ENCODE results near the gene STRN3. TPM values are rescaled to one million over a fixed set of nuclear protein-coding genes. Genes with fewer than 3 reads are reported as not detected.

Gene STRN3
- total and polyA plus RNA-seq, 2 of the 8 experiments (the other 6 are each of a cell fraction or from before 2014, with no cell fraction given), result 8.7 to 38.1 TPM

DNA sequence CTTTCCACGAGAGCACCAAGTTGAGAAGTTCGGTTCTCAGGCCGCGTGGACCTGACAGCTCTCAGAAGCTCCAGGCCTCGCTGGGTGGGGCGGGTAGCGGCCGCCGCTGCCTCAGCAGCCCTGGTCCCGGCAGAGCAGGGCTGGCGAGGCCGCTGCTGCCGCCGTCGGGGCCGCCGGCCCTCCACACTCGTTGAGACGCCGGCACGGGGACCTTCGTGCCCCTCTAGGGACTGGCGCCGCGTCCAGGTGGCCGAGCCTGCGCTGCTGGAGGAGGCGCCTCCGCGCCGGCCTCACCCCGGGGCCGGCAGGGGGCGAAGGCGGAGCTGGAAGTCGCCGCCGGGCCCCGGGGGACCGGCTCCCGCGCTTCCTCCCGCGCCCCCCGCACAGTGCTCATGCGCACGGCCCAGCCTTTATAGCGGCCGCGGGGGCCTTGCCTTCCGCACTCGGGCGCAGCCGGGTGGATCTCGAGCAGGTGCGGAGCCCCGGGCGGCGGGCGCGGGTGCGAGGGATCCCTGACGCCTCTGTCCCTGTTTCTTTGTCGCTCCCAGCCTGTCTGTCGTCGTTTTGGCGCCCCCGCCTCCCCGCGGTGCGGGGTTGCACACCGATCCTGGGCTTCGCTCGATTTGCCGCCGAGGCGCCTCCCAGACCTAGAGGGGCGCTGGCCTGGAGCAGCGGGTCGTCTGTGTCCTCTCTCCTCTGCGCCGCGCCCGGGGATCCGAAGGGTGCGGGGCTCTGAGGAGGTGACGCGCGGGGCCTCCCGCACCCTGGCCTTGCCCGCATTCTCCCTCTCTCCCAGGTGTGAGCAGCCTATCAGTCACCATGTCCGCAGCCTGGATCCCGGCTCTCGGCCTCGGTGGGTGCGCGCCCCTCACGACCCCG lies 151.8 kb downstream of the STRN3 start, which contains the start of gene COCH:
TSS of gene COCH (plus strand) at position 440 of the 879 bp plus-strand sequence. CDS start at position 820, 380 bp downstream.
- no peaks in the 10 kb centered on the region for H4K20me1 ChIP-seq (replicated peaks in 1 of 2; ENCODE audit: control insufficient read depth in 1 of 2, insufficient read depth in 2 of 2, low read length in 2 of 2)
- H4K91ac ChIP-seq (replicated peaks; ENCODE audit: insufficient read length, low read length), result peak within 1 kb of the TSS; percentile 62
- H2BK5ac ChIP-seq (ENCODE audit: low read depth, low read length), result 0 out of 2 replicates have a peak within 1 kb of the TSS, but pooled peaks have one; percentile 40
- H3K23me2 ChIP-seq (ENCODE audit: low read depth, low read length), result peaks cover 15% of the 10 kb centered on the region; the same call in 1 of the 2 replicates
- H2AK5ac ChIP-seq (ENCODE audit: low read depth, low read length), result no peak within 1 kb of the TSS
- no peak within 1 kb of the TSS for H3K27ac ChIP-seq (ENCODE audit: low read depth, low read length)
- H3K4me1 ChIP-seq (replicated peaks in 1 of 4; ENCODE audit: control insufficient read depth in 3 of 4, insufficient read depth in 4 of 4, low read length in 3 of 4), result peaks cover 1 to 23% (median 12%) of the 10 kb centered on the region in 4 experiments
- peak in 1 of 2 experiments; percentile 79 for DNase-seq (ENCODE audit: low read depth in 1 of 2, low spot score in 2 of 2)
- no peak within 1 kb of the TSS for H3K23ac ChIP-seq (ENCODE audit: insufficient read length)
- peak within 1 kb of the TSS; percentile 98 for H2AFZ ChIP-seq (ENCODE audit: low read length)
- peak within 1 kb of the TSS; percentile 76; the same call in 1 of the 2 replicates for H2BK15ac ChIP-seq (ENCODE audit: low read length)
- no peak for FAIRE-seq
- peak within 1 kb of the TSS; percentile 29 for H3K4ac ChIP-seq (replicated peaks; ENCODE audit: insufficient read length, low read depth, low read length)
- H3K27me3 ChIP-seq (replicated peaks in 1 of 4; ENCODE audit: control insufficient read depth in 3 of 4, extremely low read depth in 1 of 4, insufficient read depth in 3 of 4, low read length in 3 of 4), result peaks cover 14 to 39% (median 32%) of the 10 kb centered on the region in 4 experiments
- no peaks in the 10 kb centered on the region for H3K79me1 ChIP-seq (ENCODE audit: low read depth, low read length)
- H3K79me2 ChIP-seq (ENCODE audit: control insufficient read depth in 1 of 2, insufficient read depth in 2 of 2, low read length in 2 of 2), result no peaks in the 10 kb centered on the region; a peak in 1 of 4 replicates
- H3K9me3 ChIP-seq (ENCODE audit: insufficient read depth in 2 of 2, low read depth in 1 of 2, low read length in 1 of 2), result no peaks in the 10 kb centered on the region
- peak within 1 kb of the TSS; percentile 89 for H4K8ac ChIP-seq (ENCODE audit: extremely low read depth, insufficient read depth, low read length)
- peak within 1 kb of the TSS; percentile 36 to 68 (median 56) for H3K4me3 ChIP-seq (ENCODE audit: extremely low read depth in 1 of 4, insufficient read depth in 2 of 4, low read depth in 3 of 4, low read length in 4 of 4)
- no peak within 1 kb of the TSS for H2BK120ac ChIP-seq (replicated peaks; ENCODE audit: low read depth, low read length)
- H3K9ac ChIP-seq (replicated peaks in 1 of 4; ENCODE audit: extremely low read depth in 1 of 4, low read depth in 3 of 4, low read length in 3 of 4), result peak within 1 kb of the TSS in 3 of 4 experiments; percentile 44 to 58 (median 54); a peak in 6 of 7 replicates
- H3K36me3 ChIP-seq (ENCODE audit: control insufficient read depth in 2 of 4, insufficient read depth in 4 of 4, low read length in 3 of 4), result peaks cover 0 to 6% (median 0%) of the 10 kb centered on the region in 4 experiments; a peak in 2 of 8 replicates
- H3K14ac ChIP-seq (ENCODE audit: insufficient read length), result no peak within 1 kb of the TSS
- H3K18ac ChIP-seq (ENCODE audit: extremely low read depth, low read length), result peak within 1 kb of the TSS; percentile 81
- 0 out of 2 replicates have a peak within 1 kb of the TSS, but pooled peaks have one; percentile 55 for H2BK20ac ChIP-seq (ENCODE audit: low read length)
- ChIA-PET CTCF (ENCODE audit: partially characterized antibody) (interaction anchor here (1.1 kb wide), 1 partner anchor 219 kb away, joined by 3 read pairs; no protein-coding TSS in a partner anchor), POLR2A (ENCODE audit: partially characterized antibody) (interaction anchor here (0.9 to 1.3 kb wide), 2 partner anchors 152 to 252 kb away, joined by 3 to 4 read pairs; partner anchors contain the start of genes SCFD1 and STRN3)
- peak within 1 kb of the TSS; percentile 37 for H3K56ac ChIP-seq (replicated peaks; ENCODE audit: insufficient read length, low read depth, low read length)
- H4K5ac ChIP-seq (ENCODE audit: insufficient read length, low read depth, low read length), result no peak within 1 kb of the TSS
- no peak within 1 kb of the TSS; the same call in none of the 2 replicates for H2BK12ac ChIP-seq (ENCODE audit: low read depth, low read length)
- peak within 1 kb of the TSS; percentile 89 to 94 for H3K4me2 ChIP-seq (ENCODE audit: insufficient read depth in 1 of 2, low read depth in 2 of 2, low read length in 2 of 2)
- WGBS, 2 experiments (ENCODE audit: extremely low coverage in 1 of 2, insufficient coverage in 1 of 2, insufficient read length in 1 of 2, insufficient replicate concordance in 2 of 2, low coverage in 1 of 2, low lambda C conversion rate in 2 of 2, missing lambda C conversion rate in 1 of 2), result 3% methylated on average over 72 of the region's 99 CpGs; no CpG with 5 or more reads in 1 of the 2 experiments
- TF ChIP-seq RBBP5 (IDR thresholded peaks at IDR 0.05; ENCODE audit: borderline replicate concordance, low read depth, low read length) (no peak; the same call in 1 of the 2 replicates), RNF2 (IDR thresholded peaks at IDR 0.05; ENCODE audit: borderline replicate concordance, low read depth, low read length, missing control alignments, poor library complexity, severe bottlenecking) (peak; percentile 21), CREB1 (IDR thresholded peaks at IDR 0.05) (no peak), FOSL1 (IDR thresholded peaks at IDR 0.05; ENCODE audit: insufficient read depth, low read depth, low read length) (no peak), BCL11A (IDR thresholded peaks at IDR 0.05; ENCODE audit: low read depth in 2 of 2, low read length in 2 of 2) (no peak), SIX5 (IDR thresholded peaks at IDR 0.05; ENCODE audit: low read depth, low read length) (no peak)
- TF ChIP-seq, protein P1, sequence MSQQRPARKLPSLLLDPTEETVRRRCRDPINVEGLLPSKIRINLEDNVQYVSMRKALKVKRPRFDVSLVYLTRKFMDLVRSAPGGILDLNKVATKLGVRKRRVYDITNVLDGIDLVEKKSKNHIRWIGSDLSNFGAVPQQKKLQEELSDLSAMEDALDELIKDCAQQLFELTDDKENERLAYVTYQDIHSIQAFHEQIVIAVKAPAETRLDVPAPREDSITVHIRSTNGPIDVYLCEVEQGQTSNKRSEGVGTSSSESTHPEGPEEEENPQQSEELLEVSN (IDR thresholded peaks at IDR 0.05), result peak; percentile 66; the same call in 1 of the 2 replicates
- TF ChIP-seq, protein P2, sequence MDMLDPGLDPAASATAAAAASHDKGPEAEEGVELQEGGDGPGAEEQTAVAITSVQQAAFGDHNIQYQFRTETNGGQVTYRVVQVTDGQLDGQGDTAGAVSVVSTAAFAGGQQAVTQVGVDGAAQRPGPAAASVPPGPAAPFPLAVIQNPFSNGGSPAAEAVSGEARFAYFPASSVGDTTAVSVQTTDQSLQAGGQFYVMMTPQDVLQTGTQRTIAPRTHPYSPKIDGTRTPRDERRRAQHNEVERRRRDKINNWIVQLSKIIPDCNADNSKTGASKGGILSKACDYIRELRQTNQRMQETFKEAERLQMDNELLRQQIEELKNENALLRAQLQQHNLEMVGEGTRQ (IDR thresholded peaks at IDR 0.05; ENCODE audit: low read length), result no peak

Data from H1 (cell line).